HCT116 (cell line): ENCODE measurements around the gene IRF9.

Experiments
- EZH2phosphoT487 ChIP-seq: fragments of 200-600 bp; IDR thresholded peaks from 2 replicates; pipeline ENCODE4 v1.6.1; 2018; ENCODE audit warnings: antibody characterized with exemption, borderline replicate concordance
- TF ChIP-seq, protein P1 (sequence below), 3 experiments: fragments of 200-600 bp in 1 of 3; sonication (generic) in 1 of 3; IDR thresholded peaks in 2 of 3; conservative IDR thresholded peaks in 1 of 3; 2 replicates each; pipeline ENCODE4 v1.5.1; 2012 to 2017; ENCODE audit warnings: low read depth in 2 of 3, low read length in 2 of 3, antibody characterized with exemption in 1 of 3, borderline replicate concordance in 1 of 3, control low read depth in 1 of 3, mild to moderate bottlenecking in 1 of 3, mixed read lengths in 1 of 3, mixed run types in 1 of 3, moderate library complexity in 1 of 3; ENCODE audit not compliant: insufficient read depth in 1 of 3

GRCh38 chr14:24119691-24120090 lies 41.4 kb upstream of the IRF9 start:
- TF ChIP-seq EZH2phosphoT487 = no peak
- TF ChIP-seq, protein P1, sequence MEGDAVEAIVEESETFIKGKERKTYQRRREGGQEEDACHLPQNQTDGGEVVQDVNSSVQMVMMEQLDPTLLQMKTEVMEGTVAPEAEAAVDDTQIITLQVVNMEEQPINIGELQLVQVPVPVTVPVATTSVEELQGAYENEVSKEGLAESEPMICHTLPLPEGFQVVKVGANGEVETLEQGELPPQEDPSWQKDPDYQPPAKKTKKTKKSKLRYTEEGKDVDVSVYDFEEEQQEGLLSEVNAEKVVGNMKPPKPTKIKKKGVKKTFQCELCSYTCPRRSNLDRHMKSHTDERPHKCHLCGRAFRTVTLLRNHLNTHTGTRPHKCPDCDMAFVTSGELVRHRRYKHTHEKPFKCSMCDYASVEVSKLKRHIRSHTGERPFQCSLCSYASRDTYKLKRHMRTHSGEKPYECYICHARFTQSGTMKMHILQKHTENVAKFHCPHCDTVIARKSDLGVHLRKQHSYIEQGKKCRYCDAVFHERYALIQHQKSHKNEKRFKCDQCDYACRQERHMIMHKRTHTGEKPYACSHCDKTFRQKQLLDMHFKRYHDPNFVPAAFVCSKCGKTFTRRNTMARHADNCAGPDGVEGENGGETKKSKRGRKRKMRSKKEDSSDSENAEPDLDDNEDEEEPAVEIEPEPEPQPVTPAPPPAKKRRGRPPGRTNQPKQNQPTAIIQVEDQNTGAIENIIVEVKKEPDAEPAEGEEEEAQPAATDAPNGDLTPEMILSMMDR (IDR thresholded peaks at IDR 0.05 in 2 of 3, conservative IDR thresholded peaks at IDR 0.05 in 1 of 3; ENCODE audit: borderline replicate concordance in 1 of 3, insufficient read depth in 1 of 3, low read depth in 2 of 3, low read length in 2 of 3) = no peak
